ENCODE data around the gene REN.

The REN gene

DNA sequence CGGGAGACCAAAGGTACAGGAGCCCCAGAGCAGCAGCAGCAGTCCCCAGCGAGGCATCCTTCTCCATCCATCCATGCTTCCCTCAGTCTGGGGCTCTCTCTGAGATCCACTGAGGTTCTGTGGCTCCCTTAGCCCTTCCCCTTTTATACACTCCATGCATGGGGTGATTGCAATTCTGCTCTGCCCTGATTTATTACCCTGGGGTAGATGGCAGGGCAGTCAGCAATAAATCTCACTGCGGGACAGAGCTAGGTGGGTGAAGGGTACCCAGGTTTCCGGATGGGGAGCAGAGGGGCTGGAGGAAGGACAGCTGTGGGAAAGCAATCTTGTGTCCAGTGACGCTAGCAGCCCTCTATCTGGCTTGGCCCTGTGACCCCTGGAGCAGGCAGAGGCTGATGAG, at the start of gene REN:
Gene REN (minus strand): TSS at position 119 of the 400 bp plus-strand sequence. CDS start 44 bp downstream, at position 75.
- DNase-seq (ENCODE audit: low read depth in 2 of 2) = no peak

DNA sequence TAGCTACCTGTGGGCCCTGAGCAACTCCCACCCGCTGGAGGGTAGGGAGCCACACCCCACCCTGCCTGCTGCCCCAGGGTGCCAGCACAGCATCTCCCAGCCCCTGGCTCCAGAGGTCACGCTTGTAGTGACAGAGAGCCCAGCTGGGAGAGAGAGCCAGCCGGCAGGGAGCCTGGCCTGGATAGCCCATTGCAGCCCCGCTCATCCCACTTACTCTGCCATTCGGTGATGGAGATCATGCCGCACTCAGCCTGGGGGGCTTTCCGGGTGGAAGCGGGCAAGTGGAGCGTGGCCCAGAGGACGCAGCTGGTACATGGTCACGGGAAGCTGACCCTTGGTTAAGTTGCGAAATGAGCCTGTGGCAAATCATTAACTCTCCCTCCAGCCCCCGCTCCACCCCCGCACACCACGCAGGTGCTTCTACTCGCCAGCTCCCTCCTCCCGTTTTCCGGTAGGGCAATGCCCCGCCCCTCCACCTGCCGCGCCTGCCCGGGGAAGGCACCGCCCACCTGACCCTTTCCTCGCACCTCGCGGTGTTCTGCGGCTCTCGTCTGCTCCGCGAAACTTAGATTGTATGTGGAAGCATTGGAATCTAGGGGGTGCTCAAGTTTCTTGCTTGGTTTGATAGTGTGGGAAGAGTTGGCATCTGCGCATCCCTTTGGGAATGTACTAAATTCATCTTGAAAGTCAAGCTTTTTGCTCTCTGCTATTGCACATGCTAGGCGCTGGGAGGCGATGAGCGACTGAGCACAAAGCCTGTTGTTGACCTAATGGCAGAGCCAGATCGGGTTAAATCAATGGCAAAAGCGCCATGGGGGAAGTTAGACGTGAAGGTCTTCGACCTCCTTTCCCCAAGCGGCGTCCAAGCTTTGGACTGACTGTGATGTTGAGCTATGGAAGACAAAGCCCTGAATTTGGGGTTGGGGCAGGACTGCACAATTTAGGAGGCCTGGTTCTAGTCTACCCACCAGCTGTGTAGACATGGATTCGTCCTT, 47.8 kb upstream of the REN start, which contains the start of gene GOLT1A:
Gene GOLT1A (minus strand): TSS at position 321 of the 995 bp plus-strand sequence. CDS start 82 bp downstream, at position 239.
- peak in 1 of 2 donors; percentile 25 for DNase-seq (ENCODE audit: low read depth in 2 of 2)

DNA sequence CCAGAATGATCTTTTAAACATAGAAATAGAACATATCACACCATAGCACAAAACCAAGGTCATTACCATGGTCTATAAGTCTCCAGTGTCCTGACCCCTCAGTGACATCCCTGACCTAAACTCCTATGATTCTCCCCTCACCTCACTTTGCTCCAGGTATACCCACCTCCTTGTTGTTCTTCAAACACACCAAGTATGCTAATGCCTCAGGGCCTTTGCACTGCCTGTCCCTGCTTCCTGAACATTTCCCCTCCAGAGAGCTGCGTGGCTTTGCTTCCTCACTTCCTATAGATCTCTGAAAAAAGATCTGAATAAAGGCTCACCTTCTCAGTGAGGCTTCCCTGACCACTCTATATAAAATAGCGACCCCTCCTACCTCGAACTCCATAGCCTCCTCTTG, 46.6 kb upstream of the REN start:
- DNase-seq (ENCODE audit: low read depth in 2 of 2) = no peak

DNA sequence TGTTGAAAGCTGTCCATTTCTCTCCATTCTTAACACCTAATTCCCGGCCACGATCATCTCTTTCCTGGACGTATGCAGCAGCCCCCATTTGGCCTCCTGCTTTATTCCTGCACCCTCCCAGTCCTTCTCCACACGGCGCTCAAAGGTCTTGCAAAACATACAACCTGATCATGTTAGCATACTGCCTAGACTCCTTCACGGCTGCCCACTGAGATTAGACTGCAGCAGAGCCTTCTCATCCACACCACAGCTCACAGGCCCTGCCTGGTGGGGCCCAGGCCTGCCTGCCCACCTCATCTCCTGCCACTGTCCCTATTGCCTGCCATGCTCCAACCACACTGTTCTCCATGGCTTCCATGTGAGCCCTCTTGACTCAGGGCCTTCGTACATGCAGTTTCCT, 44.9 kb upstream of the REN start:
- DNase-seq (ENCODE audit: low read depth in 2 of 2) = no peak

DNA sequence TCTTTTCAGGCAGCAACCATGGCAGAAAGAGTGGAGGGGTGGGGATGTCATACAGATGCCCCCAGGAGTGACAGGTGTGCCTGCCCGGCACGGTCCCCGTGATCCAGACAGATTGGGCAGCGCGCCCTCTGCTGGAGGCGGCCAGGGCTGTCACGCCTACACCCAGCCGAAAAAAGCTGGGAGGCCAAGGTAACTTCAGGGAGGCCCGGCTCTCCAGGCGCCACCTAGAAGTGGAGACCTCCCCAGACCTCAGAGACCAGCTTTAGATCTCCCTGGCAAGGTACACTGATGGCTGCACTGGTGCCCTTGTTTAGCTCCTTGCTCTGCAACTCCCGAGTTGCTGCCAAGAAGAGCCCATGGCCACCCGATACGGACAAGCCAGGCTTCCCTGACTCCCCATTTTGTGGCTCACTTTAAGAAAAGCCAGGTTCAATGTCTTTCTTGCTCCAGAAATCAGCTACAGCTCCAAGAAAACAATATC, 41.0 kb upstream of the REN start:
- peak; percentile 38 to 54 for DNase-seq (ENCODE audit: low read depth in 2 of 2)

DNA sequence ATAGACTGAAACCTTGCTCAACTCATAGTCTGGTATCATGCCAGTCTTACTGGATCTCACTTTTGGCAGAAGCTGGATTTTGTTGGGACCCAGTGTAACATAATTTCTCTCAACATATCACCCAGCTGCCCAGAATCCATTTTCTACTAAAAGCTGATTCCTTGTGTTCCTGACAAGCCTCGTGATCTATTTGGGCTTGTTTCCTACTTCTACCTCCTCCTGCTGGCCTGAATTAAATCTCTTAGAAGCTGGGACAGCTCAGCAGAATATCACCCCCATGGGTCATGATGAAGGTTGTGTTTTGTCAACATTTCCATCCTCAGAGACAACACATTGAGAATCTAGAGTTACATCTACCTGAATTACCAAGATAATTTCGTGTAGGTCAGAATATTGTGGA, 40.0 kb upstream of the REN start:
- DNase-seq (ENCODE audit: low read depth in 2 of 2) = no peak

DNA sequence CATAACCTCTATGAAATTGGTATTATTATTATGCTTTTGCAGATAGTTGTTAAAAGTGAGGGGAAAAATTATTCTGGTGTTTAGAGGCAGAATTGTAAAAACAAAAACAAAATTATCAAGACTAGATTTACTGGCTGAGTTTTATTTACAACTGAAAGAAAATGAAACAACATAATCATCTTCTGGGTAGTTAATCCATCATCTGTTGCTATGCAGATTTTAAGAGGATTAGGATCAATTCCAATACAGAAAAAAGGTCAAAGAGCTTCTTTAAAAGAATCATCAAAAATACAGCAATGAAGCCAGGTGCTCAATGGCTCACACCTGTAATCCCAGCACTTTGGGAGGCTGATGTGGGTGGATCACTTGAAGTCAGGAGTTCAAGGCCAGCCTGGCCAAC, 39.3 kb upstream of the REN start:
- DNase-seq (ENCODE audit: low read depth in 2 of 2) = no peak

DNA sequence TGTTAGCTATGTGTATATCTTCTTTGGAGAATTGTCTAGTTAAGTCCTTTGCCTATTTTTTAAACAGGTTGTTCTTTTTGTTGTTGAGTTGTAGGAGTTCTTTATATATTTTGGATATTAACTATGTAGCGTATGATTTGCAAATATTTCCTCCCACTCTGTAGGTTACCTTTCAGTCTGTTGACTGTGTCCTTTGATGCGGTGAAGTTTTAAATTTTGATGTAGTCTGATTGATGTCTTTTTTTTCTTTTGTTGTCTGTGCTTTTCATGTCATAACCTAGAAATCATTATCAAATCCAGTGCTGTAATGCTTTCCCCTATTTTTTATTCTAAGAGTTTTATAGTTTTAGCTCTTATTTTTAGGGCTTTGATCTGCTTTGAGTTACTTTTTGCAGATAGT, 38.8 kb upstream of the REN start:
- no peak for DNase-seq (ENCODE audit: low read depth in 2 of 2)

DNA sequence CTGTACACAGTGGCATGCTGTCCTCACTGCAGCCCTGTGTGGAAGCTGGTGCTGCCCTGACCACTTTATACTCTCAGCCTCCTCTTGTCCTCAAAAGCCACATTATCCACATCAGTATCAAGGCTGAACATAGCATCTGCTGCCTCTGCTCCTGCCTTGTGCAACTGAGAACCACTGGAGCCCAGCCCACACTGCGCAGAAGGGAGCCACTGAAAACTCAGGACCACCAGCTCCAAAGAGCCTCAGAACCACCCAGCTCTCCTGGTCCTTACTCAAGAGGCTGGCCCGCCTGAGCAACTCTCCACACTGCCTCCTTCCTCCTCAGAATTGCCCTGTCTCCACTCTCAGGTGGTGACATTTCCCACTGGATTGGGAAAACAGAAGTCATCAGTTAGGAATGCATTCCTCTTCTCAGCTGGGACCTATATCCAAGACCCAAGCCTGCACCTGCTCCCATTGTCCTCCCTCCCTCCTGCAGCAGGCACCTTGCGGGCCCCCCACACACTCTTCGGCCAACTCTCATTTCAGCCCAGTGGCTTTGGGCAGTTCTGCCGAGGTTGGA, 37.1 kb upstream of the REN start:
- no peak for DNase-seq (ENCODE audit: low read depth in 2 of 2)

DNA sequence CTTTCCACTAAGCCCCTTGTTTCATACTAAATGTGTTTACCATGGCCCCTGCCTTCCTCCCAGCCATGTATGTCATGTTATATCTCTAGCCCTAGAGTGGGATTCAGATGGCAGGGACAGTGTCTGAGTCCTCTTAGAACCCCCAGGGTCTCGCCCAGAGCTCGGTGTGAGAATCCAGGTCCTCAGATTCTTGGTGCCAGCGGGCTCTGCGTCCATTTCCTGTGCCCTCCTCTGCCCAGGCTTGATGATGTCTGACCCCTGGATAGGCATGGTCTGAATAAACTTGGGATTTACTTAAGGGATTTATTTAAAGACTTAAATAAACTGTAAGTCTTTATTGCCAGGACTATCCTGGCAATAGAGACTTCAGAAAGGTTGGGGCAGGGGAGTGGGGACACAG, 36.3 kb upstream of the REN start:
- no peak for DNase-seq (ENCODE audit: low read depth in 2 of 2)

DNA sequence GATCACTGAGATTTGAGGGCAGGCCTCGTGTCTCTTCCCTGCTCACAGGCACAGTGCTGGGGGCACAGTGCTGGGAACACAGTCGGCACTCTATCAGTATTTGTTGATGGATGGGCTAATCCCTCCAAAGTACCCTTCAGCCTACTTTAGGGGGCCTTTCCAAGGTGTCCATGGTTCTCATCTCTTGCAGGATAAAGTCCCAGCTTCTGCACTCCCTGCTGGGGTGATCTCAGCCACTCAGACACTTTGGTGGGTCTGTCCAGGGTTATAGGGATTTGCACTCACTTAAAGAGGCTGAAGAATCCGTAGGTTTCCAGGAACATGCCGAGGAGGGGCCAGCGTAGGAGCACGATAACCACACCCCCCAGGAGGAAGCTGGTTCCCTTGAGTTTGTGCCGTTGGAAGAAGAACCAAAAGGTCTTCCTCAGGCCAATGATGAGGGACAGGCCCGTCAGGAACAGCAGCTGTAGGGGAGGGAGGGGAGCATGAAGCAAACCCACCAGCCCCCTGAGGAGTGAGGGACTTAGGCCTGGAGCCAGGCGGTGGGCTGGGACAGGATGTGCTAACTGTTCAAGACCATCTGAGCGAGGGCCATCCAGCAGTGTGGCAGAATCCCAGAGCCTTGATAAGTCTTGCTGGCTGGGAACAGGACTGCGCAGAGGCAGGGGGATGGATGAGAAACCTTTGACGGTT, 35.4 kb upstream of the REN start:
- DNase-seq (ENCODE audit: low read depth in 2 of 2) = no peak

DNA sequence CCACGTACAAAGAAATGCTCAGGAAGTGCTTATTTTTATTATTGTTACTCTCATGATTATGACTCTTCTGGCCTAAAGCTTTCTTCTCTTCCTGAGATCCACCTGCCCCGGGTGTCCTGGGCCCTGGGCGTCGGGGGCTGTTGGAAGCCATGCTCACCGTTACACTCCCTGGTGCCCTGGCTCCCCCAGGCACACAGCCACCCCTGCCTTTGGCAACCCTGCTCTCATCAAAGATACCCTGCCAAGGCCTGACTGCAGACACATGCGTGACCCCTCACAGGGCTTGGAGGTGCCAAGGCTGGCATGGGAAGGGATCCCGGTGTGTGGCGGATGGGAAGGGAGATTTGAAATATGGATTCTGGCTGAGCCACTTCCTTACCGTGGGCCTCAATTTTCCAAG, 33.4 kb upstream of the REN start:
- DNase-seq (ENCODE audit: low read depth in 2 of 2) = no peak

DNA sequence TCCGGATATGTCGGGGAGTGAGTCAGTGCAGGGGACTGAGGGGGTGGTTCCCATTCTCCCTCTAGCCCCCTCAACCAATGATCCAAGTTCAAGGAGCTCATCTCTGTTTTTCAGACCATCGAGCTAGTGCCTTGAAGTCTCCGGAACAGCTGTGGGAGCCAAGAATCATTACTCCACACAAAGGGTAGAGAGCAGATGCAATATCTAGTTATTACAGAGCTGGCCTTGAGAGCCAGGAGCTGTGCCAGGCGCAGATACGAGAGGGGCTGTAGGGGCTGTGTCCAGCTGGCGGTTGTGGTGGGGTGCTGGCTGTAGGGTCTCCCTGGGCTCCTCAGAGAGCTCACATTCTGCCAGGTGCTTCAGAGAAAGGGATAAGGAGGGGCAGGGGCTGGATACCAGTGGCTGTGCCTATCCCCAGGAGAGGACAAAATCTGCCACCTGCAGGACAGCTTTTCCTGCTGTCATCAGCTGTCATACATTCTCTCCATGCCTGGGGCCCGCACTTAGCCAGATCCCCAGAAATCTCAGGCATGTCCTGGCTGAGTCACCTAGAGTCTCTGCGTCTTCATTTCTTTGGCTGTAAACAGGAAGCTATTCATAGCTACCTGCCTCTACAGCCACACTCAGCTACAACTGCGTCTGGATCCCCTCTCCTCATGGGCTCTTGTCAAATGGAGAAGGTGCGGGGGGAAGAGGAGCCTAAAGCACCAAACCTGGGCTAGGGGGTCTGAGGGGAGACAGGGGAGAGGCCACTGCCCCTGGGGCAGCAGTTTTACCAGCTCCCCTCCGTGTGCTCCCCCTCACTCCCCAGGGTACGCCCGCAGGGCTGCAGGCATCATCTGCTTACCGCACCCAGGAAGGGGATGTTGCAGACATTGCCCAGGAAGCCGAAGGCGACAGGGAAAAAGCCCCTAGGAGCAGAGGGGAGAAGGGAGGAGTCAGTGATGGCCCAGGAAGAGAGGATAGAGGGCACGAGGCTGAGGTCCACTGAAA, 32.5 kb upstream of the REN start:
- DNase-seq (ENCODE audit: low read depth in 2 of 2) = no peak

DNA sequence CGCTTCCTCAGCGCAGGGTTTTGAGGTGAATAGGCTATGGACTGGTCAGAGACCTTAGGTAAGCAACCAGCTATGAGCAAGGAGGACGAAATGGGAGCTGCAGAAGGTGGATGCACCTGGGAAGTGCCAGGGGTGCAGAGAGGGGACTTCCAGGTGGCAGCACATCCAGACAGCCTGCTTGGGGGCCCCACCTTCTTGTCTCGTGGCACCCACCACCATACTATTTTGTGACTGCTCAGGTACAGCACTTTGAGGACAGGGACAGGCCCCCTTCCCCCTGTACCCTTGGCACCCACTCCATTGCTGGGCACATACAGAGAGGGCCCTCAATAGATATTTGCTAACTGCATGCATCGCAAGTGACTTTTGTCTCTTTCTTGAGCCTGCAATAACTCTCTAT, 30.9 kb upstream of the REN start:
- DNase-seq (ENCODE audit: low read depth in 2 of 2) = no peak

DNA sequence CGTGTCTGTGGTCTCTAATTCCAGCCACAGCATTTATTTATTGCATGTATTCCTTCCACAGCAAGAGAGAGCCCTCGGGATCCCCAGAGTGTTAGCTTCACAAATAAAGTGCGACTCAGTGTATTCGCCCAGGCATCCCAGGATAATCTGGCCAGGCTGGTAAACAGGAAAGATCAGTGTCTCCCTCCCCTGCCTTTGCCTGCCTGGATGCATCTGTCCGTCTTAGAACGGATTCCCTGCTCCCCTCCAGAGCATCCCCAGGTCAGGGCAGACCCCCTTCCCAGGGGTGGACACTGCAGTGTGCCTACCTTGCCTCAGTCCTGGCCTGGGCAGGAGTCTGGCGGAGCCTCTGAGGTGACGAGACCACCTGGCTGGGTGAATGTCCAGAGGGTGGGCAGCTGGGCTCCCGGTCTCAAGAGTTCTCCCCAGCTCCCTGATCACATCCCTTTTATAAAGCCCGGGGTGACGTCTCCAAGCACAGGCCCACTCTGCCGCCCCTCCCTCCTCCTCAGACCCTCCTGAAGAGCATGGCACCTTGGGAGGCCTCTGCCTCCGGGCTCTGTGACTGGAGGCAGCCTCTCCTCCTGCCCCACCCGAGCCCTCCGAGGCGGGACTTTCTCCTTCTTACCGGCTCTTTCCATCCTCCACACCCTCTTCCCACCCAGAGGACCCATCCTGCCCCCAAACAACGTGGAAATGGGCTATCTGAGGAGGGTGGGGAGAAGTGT, 30.1 kb upstream of the REN start, which contains the start of gene KISS1:
Gene KISS1 (minus strand): TSS at position 424 of the 728 bp plus-strand sequence. CDS start 3,615 bp downstream, outside the sequence.
- no peak for DNase-seq (ENCODE audit: low read depth in 2 of 2)

DNA sequence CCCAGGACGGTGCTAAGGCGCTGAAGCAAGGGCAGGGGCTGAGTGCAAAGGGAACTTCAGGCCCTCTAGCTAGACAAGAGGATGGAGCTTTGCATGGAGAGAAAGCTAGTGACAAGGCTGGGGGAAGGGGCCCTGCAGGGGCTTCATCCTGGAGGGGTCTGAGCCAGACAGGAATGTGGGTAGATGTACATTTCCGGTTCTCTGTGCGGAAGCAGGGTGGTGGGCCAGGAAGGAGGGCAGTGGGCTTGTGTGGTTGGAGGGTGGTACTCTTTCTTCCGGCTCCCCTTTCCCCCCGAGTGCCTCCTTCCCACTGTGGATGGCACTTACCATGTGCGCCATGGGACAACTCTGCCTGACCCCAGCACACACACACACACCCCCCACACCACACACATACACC, 28.6 kb upstream of the REN start:
- DNase-seq (ENCODE audit: low read depth in 2 of 2) = no peak

DNA sequence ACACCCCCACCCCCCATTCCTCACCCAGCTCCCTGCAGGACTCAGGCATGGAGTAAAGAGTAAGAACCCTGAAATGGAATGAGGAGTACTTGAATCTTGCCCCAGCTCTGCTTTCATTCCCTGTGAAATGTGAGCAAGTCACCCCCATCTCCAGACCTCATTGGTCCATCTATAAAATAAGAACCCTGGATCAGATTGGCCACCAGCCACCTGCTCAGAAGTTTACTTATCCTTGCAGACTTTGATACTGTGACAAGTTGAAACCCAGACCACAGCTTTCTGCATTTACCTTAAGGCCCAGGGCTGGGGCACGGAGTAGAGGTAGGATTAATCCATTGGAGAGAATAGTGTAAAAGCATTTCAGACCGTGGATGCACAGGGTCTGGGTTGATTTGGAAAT, 27.9 kb upstream of the REN start:
- DNase-seq (ENCODE audit: low read depth in 2 of 2) = no peak

DNA sequence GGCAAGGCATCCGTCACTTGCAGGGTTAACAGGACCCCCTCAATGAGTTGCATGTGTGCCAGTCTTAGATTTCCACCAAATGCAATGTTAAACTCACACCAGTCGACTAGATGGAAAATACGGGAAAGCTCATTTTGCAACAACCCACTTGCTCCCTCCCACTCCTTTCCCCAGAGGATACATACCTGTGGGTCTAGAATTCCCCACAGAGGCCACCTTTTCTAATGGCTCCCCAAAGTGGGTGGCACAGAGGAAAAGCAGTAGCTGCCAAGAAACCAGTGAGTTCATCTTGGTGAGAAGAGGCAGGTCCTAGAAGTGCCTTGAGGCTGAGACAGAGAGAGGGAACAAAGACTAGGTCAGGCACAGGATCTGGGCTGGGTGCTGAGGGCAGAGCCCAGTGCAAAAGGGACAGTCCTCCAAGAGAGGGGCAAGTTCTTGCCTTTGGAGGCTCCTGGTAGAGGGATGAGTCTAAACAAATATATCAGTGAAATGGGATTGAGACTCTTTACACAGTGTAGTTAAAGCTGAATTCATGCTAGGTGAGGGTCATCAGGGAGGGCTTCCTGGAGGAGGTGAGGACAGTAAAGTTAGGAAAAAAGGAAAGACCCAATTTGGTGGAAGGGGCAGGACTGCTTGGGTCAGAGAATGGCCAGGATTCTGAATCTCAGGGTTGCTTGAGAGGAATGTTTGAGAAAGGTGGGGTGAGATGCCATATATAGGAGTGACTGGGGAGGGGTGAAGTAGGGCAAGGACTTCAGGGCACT, 26.6 kb upstream of the REN start:
- DNase-seq (ENCODE audit: low read depth in 2 of 2) = no peak

DNA sequence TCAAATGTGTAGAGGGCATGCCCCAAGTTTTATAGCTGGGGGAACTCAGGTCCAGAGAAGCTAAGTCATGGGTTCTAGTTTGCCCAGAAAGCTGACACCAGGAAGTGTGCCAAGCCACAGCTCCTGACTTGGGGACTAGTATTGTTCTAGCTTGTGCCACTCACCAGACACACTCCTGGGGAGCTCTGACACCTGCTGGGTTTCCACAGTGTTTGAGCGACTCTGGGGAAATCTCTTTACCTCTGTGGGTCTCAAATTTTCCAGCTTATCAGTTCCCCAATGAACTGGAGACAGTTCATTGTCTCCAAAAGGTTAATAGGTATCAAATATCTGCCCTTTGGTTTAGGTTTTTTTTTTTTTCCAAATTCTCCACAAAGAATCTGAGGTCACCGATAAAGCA, 25.9 kb upstream of the REN start:
- DNase-seq (ENCODE audit: low read depth in 2 of 2) = no peak

DNA sequence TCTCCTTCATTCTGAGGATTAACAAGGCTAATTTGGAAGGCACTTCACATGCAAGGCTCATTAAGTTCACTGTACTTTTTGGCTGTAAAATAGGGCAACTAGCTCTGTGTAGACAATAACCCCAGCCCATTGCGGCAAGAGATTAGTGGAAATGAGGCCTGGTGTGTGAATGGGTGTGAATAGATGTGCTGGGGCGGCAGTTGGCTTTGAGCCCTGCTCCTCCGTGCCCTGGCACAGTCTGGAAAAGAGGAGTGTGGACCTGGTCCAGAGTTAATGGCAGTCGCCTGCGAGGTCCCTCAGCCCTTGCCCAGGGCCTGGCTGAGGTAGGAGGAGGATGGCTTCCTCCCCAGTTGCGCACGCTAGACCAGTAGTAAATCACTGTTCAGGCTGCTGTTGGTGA, 25.3 kb upstream of the REN start:
- no peak for DNase-seq (ENCODE audit: low read depth in 2 of 2)
